ENCODE results near the gene ATF2.

The ATF2 gene

GRCh38 chr2:175074478-175074877, 93.5 kb downstream of the ATF2 start:
- DNase-seq: no peak

- DNase-seq: no peak
Measured at GRCh38 chr2:175068534-175068933, 99.5 kb downstream of the ATF2 start.

GRCh38 chr2:175066411-175066810, 101.6 kb downstream of the ATF2 start:
- DNase-seq: no peak

GRCh38 chr2:175064797-175065196, 103.2 kb downstream of the ATF2 start:
- no peak for DNase-seq

- no peak for DNase-seq
Measured at GRCh38 chr2:175063741-175064140, 104.3 kb downstream of the ATF2 start.

- DNase-seq: no peak
Measured at GRCh38 chr2:175062787-175063585, 105.0 kb downstream of the ATF2 start.

GRCh38 chr2:175057078-175057685, 110.8 kb downstream of the ATF2 start:
- DNase-seq: no peak

- no peak for DNase-seq
Measured at GRCh38 chr2:175055993-175056392, 112.0 kb downstream of the ATF2 start.

- DNase-seq: no peak
Measured at GRCh38 chr2:175054340-175054739, 113.7 kb downstream of the ATF2 start.

- no peak for DNase-seq
Measured at GRCh38 chr2:175049661-175050060, 118.3 kb downstream of the ATF2 start.

GRCh38 chr2:175048275-175048674, 119.7 kb downstream of the ATF2 start:
- no peak for DNase-seq

- no peak for DNase-seq
Measured at GRCh38 chr2:175039490-175039889, 128.5 kb downstream of the ATF2 start.

- DNase-seq: no peak
Measured at GRCh38 chr2:175039031-175039430, 129.0 kb downstream of the ATF2 start.

GRCh38 chr2:175037941-175038340, 130.1 kb downstream of the ATF2 start:
- no peak for DNase-seq

GRCh38 chr2:175036582-175037018, 131.4 kb downstream of the ATF2 start:
- no peak for DNase-seq

- no peak for DNase-seq
Measured at GRCh38 chr2:175035806-175036205, 132.2 kb downstream of the ATF2 start.

- no peak for DNase-seq
Measured at GRCh38 chr2:175034716-175035115, 133.3 kb downstream of the ATF2 start.

- DNase-seq: peak in 1 of 2 donors; percentile 17
Measured at GRCh38 chr2:175030380-175031271, 137.4 kb downstream of the ATF2 start.

GRCh38 chr2:175027755-175028154, 140.2 kb downstream of the ATF2 start:
- no peak for DNase-seq

- no peak for DNase-seq
Measured at GRCh38 chr2:175026385-175026784, 141.6 kb downstream of the ATF2 start.

GRCh38 chr2:175025946-175026345, 142.1 kb downstream of the ATF2 start:
- DNase-seq: no peak

- no peak for DNase-seq
Measured at GRCh38 chr2:175025233-175025632, 142.8 kb downstream of the ATF2 start.

- no peak for DNase-seq
Measured at GRCh38 chr2:175022923-175023322, 145.1 kb downstream of the ATF2 start.

Data from stimulated activated CD4-positive, alpha-beta T cell treated with anti-CD3 and anti-CD28 coated beads, Interleukin-2, amount 100 ng/mL, for 24 hours (primary cell).